ENCODE data around the gene HHEX. TPM values are rescaled to one million over a fixed set of nuclear protein-coding genes. Genes with fewer than 3 reads are reported as not detected.
A peak's percentile ranks its signal among the peaks of the same experiment; 100 is the strongest.
"Not testable (repeated sequence)": the region's sequence is repeated elsewhere in the genome, so short reads cannot be mapped to it uniquely, and the experiment has no call there.

The HHEX gene
- 1.1 TPM for total RNA-seq

GRCh38 chr10:92689663-92690210 is at the start of gene HHEX:
HHEX (plus strand) TSS chr10:92689955; CDS start chr10:92689987, 32 bp downstream.
- peak; percentile 85 for ATAC-seq

GRCh38 chr10:92640107-92640506 is 49.6 kb upstream of the HHEX start:
- ATAC-seq = no peak

- no peak for ATAC-seq
Measured at GRCh38 chr10:92641492-92641891, 48.3 kb upstream of the HHEX start.

GRCh38 chr10:92644921-92645320 is 44.8 kb upstream of the HHEX start:
- ATAC-seq = no peak

GRCh38 chr10:92650864-92651263 is 38.9 kb upstream of the HHEX start:
- not testable (repeated sequence) for ATAC-seq

- ATAC-seq = no peak
Measured at GRCh38 chr10:92655426-92655825, 34.3 kb upstream of the HHEX start.

- ATAC-seq = peak; percentile 43
Measured at GRCh38 chr10:92656266-92656961, 33.3 kb upstream of the HHEX start.

GRCh38 chr10:92657024-92657423 is 32.7 kb upstream of the HHEX start:
- no peak for ATAC-seq

GRCh38 chr10:92662848-92663247 is 26.9 kb upstream of the HHEX start:
- no peak for ATAC-seq

GRCh38 chr10:92664322-92664721 is 25.4 kb upstream of the HHEX start:
- ATAC-seq = no peak

GRCh38 chr10:92667078-92667477 is 22.7 kb upstream of the HHEX start:
- ATAC-seq = no peak

- ATAC-seq = no peak
Measured at GRCh38 chr10:92677708-92678107, 12.0 kb upstream of the HHEX start.

GRCh38 chr10:92678206-92678605 is 11.5 kb upstream of the HHEX start:
- ATAC-seq = no peak

- no peak for ATAC-seq
Measured at GRCh38 chr10:92681306-92681834, 8.4 kb upstream of the HHEX start.

- ATAC-seq = no peak
Measured at GRCh38 chr10:92688573-92688926, 1.2 kb upstream of the HHEX start.

- peak; percentile 28 for ATAC-seq
Measured at GRCh38 chr10:92688927-92689662, 660 bp upstream of the HHEX start.

GRCh38 chr10:92690211-92690914 is 608 bp downstream of the HHEX start:
- peak; percentile 61 for ATAC-seq

- ATAC-seq = no peak
Measured at GRCh38 chr10:92690915-92691590, 1.3 kb downstream of the HHEX start.

- peak; percentile 27 for ATAC-seq
Measured at GRCh38 chr10:92691591-92692079, 1.9 kb downstream of the HHEX start.

- no peak for ATAC-seq
Measured at GRCh38 chr10:92692080-92692671, 2.4 kb downstream of the HHEX start.

GRCh38 chr10:92692697-92693533 is 3.2 kb downstream of the HHEX start:
- ATAC-seq = no peak

Data from esophagus mucosa (tissue), 1 donor.